Neural crest cell (in vitro differentiated cells): ENCODE data around the gene ZNF777. TPM values are rescaled to one million over a fixed set of nuclear protein-coding genes. Genes with fewer than 3 reads are reported as not detected.

Source experiments
- DNase-seq: peaks from one replicate; pipeline ENCODE4 v3.0.0; 2021; ENCODE audit warnings: low read depth, mixed read lengths, low spot score
- H3K27ac Mint-ChIP-seq: one replicate; pipeline ENCODE4 v1.8.0; 2021; ENCODE audit warnings: mild to moderate bottlenecking, mixed read lengths; ENCODE audit not compliant: unreplicated experiment
- H3K27me3 Mint-ChIP-seq: 2 replicates; pipeline ENCODE4 v1.8.0; 2021; ENCODE audit warnings: low read depth, mild to moderate bottlenecking, mixed read lengths
- H3K36me3 Mint-ChIP-seq: 2 replicates; pipeline ENCODE4 v1.8.0; 2021; ENCODE audit warnings: low read depth, mild to moderate bottlenecking, mixed read lengths
- H3K4me1 Mint-ChIP-seq: 2 replicates; pipeline ENCODE4 v1.8.0; 2021; ENCODE audit warnings: mixed read lengths
- H3K4me3 Mint-ChIP-seq: one replicate; pipeline ENCODE4 v1.8.0; 2021; ENCODE audit warnings: mild to moderate bottlenecking, mixed read lengths
- H3K9me3 Mint-ChIP-seq: 2 replicates; pipeline ENCODE4 v1.8.0; 2021; ENCODE audit warnings: mixed read lengths
- CTCF ChIP-seq: fragments of 200-600 bp; sonication (generic); conservative IDR thresholded peaks from 2 replicates; pipeline ENCODE4 v1.5.0; 2021; ENCODE audit warnings: antibody characterized with exemption, mild to moderate bottlenecking
- total RNA-seq: library from RNA; stranded (reverse); gene quantifications from 2 replicates; pipeline ENCODE4 v1.2.1, GENCODE V29; 2021

Gene ZNF777
- total RNA-seq, 1 donor from 2014 or later: 20.8 TPM

DNA sequence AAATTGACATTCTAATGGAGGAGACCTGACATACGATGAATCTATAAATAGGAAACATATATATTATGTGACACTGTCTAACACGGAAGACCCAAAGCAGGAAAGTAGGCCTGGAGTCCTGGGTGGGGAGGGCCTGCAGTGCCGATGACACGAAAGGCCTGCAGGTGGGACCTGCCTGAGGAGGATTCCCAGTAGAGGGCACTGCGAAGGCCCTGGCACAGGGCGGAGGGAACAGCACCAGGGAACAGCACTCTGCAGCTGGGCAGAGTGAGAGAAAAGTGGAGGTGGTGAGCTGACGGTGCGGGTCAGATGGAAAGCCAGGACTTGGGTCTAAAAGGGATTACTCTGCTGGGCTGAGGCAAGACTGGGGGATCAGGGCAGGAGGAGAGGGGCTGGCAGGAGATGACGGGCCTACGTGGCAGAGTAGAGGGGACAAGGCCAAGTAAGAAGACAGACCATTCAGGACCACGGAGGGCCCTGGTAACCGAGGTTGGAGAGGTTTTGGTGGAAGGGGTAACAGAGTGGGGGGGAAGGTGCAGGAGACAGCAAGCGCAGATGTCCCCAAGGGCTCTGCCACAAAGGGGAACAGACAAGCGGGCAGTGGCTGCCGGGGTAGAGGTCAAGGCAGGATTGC is 28.6 kb upstream of the ZNF777 start:
- Mint-ChIP-seq H3K4me1 (no peaks in the 10 kb centered on the region), H3K9me3 (no peaks in the 10 kb centered on the region), H3K4me3 (no peak overlapping the region), H3K27ac (no peak overlapping the region), H3K36me3 (peaks cover 26% of the 10 kb centered on the region), H3K27me3 (no peaks in the 10 kb centered on the region)
- no peak for DNase-seq
- no peak for TF ChIP-seq CTCF

- H3K27ac Mint-ChIP-seq: no peak overlapping the region
- H3K27me3 Mint-ChIP-seq: no peaks in the 10 kb centered on the region
- no peak overlapping the region for H3K4me3 Mint-ChIP-seq
- no peaks in the 10 kb centered on the region for H3K4me1 Mint-ChIP-seq
- TF ChIP-seq CTCF: no peak
- DNase-seq: no peak
- H3K9me3 Mint-ChIP-seq: peaks cover 7% of the 10 kb centered on the region
- peaks cover 36% of the 10 kb centered on the region for H3K36me3 Mint-ChIP-seq
Observed at GRCh38 chr7:149479568-149479967, 18.7 kb upstream of the ZNF777 start.

GRCh38 chr7:149478754-149479153 is 17.9 kb upstream of the ZNF777 start:
- no peaks in the 10 kb centered on the region for H3K27me3 Mint-ChIP-seq
- peaks cover 36% of the 10 kb centered on the region for H3K36me3 Mint-ChIP-seq
- no peak overlapping the region for H3K4me3 Mint-ChIP-seq
- no peak for DNase-seq
- H3K27ac Mint-ChIP-seq: no peak overlapping the region
- peaks cover 7% of the 10 kb centered on the region for H3K9me3 Mint-ChIP-seq
- no peaks in the 10 kb centered on the region for H3K4me1 Mint-ChIP-seq
- TF ChIP-seq CTCF: no peak

- Mint-ChIP-seq H3K27ac (no peak overlapping the region), H3K4me1 (no peaks in the 10 kb centered on the region), H3K9me3 (peaks cover 7% of the 10 kb centered on the region), H3K36me3 (peaks cover 39% of the 10 kb centered on the region), H3K27me3 (no peaks in the 10 kb centered on the region), H3K4me3 (no peak overlapping the region)
- TF ChIP-seq CTCF: no peak
- DNase-seq: no peak
Observed at GRCh38 chr7:149477494-149478443, 16.9 kb upstream of the ZNF777 start.

GRCh38 chr7:149476791-149477190 is 15.9 kb upstream of the ZNF777 start:
- TF ChIP-seq CTCF: no peak
- no peak overlapping the region for H3K27ac Mint-ChIP-seq
- DNase-seq: no peak
- H3K27me3 Mint-ChIP-seq: no peaks in the 10 kb centered on the region
- peaks cover 7% of the 10 kb centered on the region for H3K9me3 Mint-ChIP-seq
- no peak overlapping the region for H3K4me3 Mint-ChIP-seq
- H3K4me1 Mint-ChIP-seq: no peaks in the 10 kb centered on the region
- H3K36me3 Mint-ChIP-seq: peaks cover 46% of the 10 kb centered on the region
